Upper lobe of right lung (tissue), 1 donor: ENCODE data around the gene SH3D19. TPM values are rescaled to one million over a fixed set of nuclear protein-coding genes. Genes with fewer than 3 reads are reported as not detected.

ENCODE experiments used
- ATAC-seq: fragments of 200-7000 bp; cut with Tn5 transposase; one replicate; pipeline ENCODE4 v1.9.1; 2020; ENCODE audit warnings: mild to moderate bottlenecking, moderate library complexity
- DNase-seq: peaks from one replicate; pipeline ENCODE4 v3.0.0-alpha.2; 2020
- H3K27ac ChIP-seq: fragments of 200-600 bp; one replicate; pipeline ENCODE4 v1.8.0; 2022
- H3K27me3 ChIP-seq: fragments of 200-600 bp; one replicate; pipeline ENCODE4 v1.8.0; 2022; ENCODE audit warnings: mild to moderate bottlenecking
- H3K36me3 ChIP-seq: fragments of 200-600 bp; one replicate; pipeline ENCODE4 v1.8.0; 2022
- H3K4me1 ChIP-seq: fragments of 200-600 bp; one replicate; pipeline ENCODE4 v1.8.0; 2022
- H3K4me3 ChIP-seq: fragments of 200-600 bp; one replicate; pipeline ENCODE4 v1.8.0; 2022; ENCODE audit warnings: mild to moderate bottlenecking
- H3K9me3 ChIP-seq: fragments of 200-600 bp; one replicate; pipeline ENCODE4 v1.8.0; 2022
- intact Hi-C: fragments of 100-400 bp; cut with DNase I; formaldehyde crosslinking; loops from one replicate; pipeline ENCODE4 v1.11.0; 2022
- total RNA-seq: library from RNA; stranded (reverse); fragmentation: NEBNext Ultra II Directional; extraction: Animal tissue kit (Norgen Biotek cat#: 25700); gene quantifications from one replicate; pipeline ENCODE4 v1.2.1, GENCODE V29; 2021
- TF ChIP-seq, protein P1 (sequence below): fragments of 200-600 bp; IDR thresholded peaks from one replicate; pipeline ENCODE4 v1.8.0; 2022; ENCODE audit warnings: antibody characterized with exemption
- donor health status: DM: no; HTN: yes; CAD: no; lungs with severe emphysema.

Gene SH3D19
- total RNA-seq, 1 donor from 2014 or later: 125 TPM

DNA sequence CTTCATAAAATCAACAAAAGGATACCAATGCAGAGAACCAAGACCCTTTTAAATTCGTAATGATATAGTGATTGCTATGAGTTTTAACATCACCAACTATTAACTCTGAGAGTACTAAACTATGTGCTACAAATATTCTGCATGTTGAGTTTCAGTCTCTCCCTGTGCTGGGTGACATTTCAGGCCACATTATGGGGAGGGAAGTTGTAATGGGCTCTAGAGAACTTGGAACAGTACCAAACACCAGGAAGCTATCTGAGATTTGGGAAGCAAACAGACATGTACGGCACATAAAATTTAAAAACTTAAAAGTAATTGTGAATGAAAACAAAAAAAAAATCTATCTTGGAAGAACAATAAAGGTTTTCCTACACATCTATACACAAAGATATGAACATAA lies 108.1 kb downstream of the SH3D19 start:
- no peaks in the 10 kb centered on the region for H3K36me3 ChIP-seq
- H3K27me3 ChIP-seq: no peaks in the 10 kb centered on the region
- H3K9me3 ChIP-seq: no peaks in the 10 kb centered on the region
- no peak for ATAC-seq
- intact Hi-C loops: no loop called here
- H3K4me1 ChIP-seq: peaks cover 23% of the 10 kb centered on the region
- H3K27ac ChIP-seq: no peak overlapping the region
- TF ChIP-seq, protein P1, sequence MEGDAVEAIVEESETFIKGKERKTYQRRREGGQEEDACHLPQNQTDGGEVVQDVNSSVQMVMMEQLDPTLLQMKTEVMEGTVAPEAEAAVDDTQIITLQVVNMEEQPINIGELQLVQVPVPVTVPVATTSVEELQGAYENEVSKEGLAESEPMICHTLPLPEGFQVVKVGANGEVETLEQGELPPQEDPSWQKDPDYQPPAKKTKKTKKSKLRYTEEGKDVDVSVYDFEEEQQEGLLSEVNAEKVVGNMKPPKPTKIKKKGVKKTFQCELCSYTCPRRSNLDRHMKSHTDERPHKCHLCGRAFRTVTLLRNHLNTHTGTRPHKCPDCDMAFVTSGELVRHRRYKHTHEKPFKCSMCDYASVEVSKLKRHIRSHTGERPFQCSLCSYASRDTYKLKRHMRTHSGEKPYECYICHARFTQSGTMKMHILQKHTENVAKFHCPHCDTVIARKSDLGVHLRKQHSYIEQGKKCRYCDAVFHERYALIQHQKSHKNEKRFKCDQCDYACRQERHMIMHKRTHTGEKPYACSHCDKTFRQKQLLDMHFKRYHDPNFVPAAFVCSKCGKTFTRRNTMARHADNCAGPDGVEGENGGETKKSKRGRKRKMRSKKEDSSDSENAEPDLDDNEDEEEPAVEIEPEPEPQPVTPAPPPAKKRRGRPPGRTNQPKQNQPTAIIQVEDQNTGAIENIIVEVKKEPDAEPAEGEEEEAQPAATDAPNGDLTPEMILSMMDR: no peak
- H3K4me3 ChIP-seq: no peak overlapping the region
- no peak for DNase-seq

DNA sequence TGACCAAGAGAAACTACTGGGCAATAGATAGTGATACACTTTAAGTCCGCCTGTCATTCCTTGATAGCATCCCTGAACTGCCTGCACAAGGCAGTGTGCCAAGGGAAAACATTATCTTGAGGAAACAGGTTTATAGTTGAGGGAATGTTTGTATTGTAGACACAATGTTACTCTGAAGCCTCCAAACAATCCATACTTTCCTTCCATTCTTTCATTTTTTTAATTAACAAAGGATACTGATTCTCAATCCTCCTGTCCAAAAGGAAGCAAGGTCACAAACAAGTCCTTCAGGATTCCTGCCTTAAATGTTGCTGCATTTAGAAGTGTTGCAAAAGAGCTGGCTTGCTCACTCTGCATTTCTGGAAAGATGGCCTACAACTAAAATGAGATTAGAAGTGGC lies 110.1 kb downstream of the SH3D19 start:
- ATAC-seq (peak; percentile 51), DNase-seq (no peak)
- Histone ChIP-seq H3K4me1 (peaks cover 23% of the 10 kb centered on the region), H3K27me3 (no peaks in the 10 kb centered on the region), H3K4me3 (no peak overlapping the region), H3K9me3 (no peaks in the 10 kb centered on the region), H3K36me3 (no peaks in the 10 kb centered on the region), H3K27ac (peak overlapping the region; percentile 20)
- intact Hi-C loops: no loop called here
- TF ChIP-seq, protein P1: no peak

DNA sequence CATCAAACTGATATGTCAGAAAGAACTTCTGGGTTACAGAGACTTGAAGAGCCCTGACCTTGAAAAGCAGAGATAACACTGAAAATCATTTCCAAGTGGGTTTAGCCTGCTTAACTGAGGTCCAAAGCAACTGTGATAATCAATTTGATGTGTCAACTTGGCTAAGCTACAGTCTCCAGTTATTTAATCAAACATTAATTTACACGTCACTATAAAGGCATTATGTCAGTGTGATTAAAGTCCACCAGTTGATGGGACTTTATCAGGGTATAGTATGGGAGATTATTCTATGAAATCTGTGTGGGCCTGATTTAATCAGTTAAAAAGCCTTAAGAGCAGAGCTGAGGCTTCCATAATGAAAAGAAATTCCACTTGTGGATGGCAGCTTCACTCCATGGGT lies 117.5 kb downstream of the SH3D19 start:
- peaks cover 32% of the 10 kb centered on the region for H3K4me1 ChIP-seq
- peak overlapping the region; percentile 56 for H3K27ac ChIP-seq
- H3K4me3 ChIP-seq: no peak overlapping the region
- TF ChIP-seq, protein P1: no peak
- peaks cover 3% of the 10 kb centered on the region for H3K36me3 ChIP-seq
- H3K27me3 ChIP-seq: no peaks in the 10 kb centered on the region
- no peak for ATAC-seq
- no peaks in the 10 kb centered on the region for H3K9me3 ChIP-seq
- no peak for DNase-seq
- intact Hi-C loops: no loop called here

DNA sequence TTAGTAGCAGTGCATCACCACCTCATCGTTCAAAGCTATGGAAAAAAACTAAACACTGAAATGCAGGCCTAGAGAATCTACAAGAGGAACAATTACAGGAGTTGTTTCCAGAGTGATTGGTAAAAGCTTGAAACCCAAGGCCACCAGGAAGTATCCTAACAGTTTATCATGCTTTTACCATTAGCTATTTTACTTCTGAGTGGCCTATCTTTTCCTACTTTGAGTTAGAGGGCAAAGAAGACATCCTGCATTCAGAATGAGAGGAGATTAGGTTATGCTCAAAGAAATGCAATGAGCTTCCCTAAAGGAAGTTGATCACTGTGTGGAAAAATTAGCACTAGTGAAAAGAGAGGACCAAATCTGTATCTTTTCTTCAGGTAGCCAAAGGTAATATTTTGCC lies 118.2 kb downstream of the SH3D19 start:
- TF ChIP-seq, protein P1: no peak
- Histone ChIP-seq H3K9me3 (no peaks in the 10 kb centered on the region), H3K4me3 (no peak overlapping the region), H3K36me3 (peaks cover 3% of the 10 kb centered on the region), H3K27me3 (no peaks in the 10 kb centered on the region), H3K4me1 (peaks cover 32% of the 10 kb centered on the region), H3K27ac (peak overlapping the region; percentile 56)
- ATAC-seq (no peak), DNase-seq (no peak)
- intact Hi-C loops: no loop called here

DNA sequence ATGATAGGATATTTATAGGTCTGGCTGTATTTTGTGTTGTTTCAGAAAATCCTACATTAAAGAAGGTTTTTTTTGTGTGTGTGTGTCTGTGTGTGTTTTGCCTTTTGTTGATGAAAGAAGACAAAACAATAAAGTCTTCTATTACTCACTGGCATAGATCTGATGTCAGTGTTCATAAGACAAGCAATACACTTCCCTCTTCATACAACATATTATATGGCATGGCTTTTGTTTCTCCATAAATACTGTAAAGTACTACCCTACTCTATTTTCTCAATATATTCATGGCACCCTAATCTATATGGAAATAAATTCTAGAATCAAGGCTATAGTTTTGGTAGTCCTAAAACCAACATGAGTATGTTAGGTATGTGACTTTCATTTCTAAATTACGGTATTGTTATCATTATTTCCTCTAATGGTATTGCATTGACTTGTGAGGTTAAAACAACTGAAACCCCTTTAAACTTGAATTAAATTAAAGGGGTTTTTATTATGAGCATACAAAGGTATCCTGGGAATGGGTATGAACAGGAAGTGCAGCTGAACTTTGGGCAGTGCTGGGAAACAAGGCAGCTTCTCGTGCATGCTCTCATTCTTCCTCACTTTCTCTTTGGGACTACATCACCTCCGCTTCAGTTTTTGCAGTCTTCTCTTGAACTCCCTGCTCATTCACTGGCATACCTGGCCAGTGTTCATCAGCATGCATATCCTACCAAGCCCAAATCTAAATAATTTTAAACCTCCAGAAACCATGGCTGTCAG lies 119.0 kb downstream of the SH3D19 start:
- peaks cover 3% of the 10 kb centered on the region for H3K36me3 ChIP-seq
- DNase-seq (no peak), ATAC-seq (no peak)
- intact Hi-C loops: no loop called here
- H3K4me1 ChIP-seq: peaks cover 32% of the 10 kb centered on the region
- H3K27ac ChIP-seq: peak overlapping the region; percentile 56
- no peaks in the 10 kb centered on the region for H3K27me3 ChIP-seq
- H3K9me3 ChIP-seq: no peaks in the 10 kb centered on the region
- TF ChIP-seq, protein P1: no peak
- no peak overlapping the region for H3K4me3 ChIP-seq

DNA sequence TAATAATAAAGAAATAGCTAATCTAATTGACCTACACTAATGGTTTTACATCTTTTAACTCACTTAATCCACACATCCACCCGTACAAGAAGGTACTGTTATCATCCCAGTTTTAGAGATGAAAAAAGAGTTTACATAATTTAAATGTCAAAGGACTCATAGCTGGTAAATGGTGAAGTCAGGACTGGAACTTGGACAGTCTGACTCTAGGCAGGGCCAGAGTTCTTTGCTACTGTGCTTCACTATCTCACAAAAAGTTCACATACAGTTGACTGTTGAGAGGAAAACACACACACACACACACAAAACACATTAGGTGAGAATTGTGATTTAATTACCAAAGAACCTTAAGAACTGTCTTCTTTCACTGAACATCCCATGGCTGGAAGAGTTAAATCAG lies 119.7 kb downstream of the SH3D19 start:
- Histone ChIP-seq H3K4me3 (no peak overlapping the region), H3K27me3 (no peaks in the 10 kb centered on the region), H3K36me3 (peaks cover 3% of the 10 kb centered on the region), H3K9me3 (no peaks in the 10 kb centered on the region), H3K4me1 (peaks cover 35% of the 10 kb centered on the region), H3K27ac (peak overlapping the region; percentile 56)
- ATAC-seq (no peak), DNase-seq (no peak)
- intact Hi-C loops: no loop called here
- TF ChIP-seq, protein P1: no peak
